Measurements from ENCODE around the gene ADISSP. TPM values are rescaled to one million over a fixed set of nuclear protein-coding genes. Genes with fewer than 3 reads are reported as not detected.

ADISSP gene
- total and polyA plus RNA-seq, 9 of the 15 experiments (the other 6 are each of a cell fraction or from before 2014, with no cell fraction given), result 1.4 to 70.6 (median 23.4) TPM

- DNase-seq (ENCODE audit: extremely low read depth in 1 of 4, low spot score in 3 of 4) (no peak), FAIRE-seq (no peak), ATAC-seq (no peak)
- WGBS (ENCODE audit: insufficient coverage, low coverage, missing lambda C conversion rate), result 2% methylated on average over 5 of the region's 5 CpGs
- Histone ChIP-seq H3K79me2 (ENCODE audit: control insufficient read depth, insufficient read depth, low read length) (no peaks in the 10 kb centered on the region), H4K20me1 (replicated peaks; ENCODE audit: control insufficient read depth, insufficient read depth, low read length) (no peaks in the 10 kb centered on the region), H3K4me2 (ENCODE audit: insufficient read depth, low read length) (no peak overlapping the region), H3K36me3 (ENCODE audit: control insufficient read depth, insufficient read depth, low read length) (no peaks in the 10 kb centered on the region), H3K9me3 (replicated peaks; ENCODE audit: control insufficient read depth, insufficient read depth, low read depth, low read length) (no peaks in the 10 kb centered on the region), H2AFZ (ENCODE audit: low read depth, low read length) (no peak overlapping the region), H3K9ac (ENCODE audit: insufficient read depth in 1 of 2, low read depth in 2 of 2, low read length in 2 of 2) (no peak overlapping the region), H3K27ac (ENCODE audit: extremely low read depth, low read depth, low read length) (no peak overlapping the region), H3K27me3 (ENCODE audit: control insufficient read depth in 2 of 2, insufficient read depth in 2 of 2, low read length in 2 of 2) (peaks cover 4 to 34% of the 10 kb centered on the region in 2 experiments; a peak in 3 of 5 replicates), H3K9me1 (ENCODE audit: control insufficient read depth, insufficient read depth, low read length) (no peaks in the 10 kb centered on the region), H3K4me3 (no peak overlapping the region), H3K4me1 (replicated peaks in 1 of 2; ENCODE audit: control insufficient read depth in 2 of 2, insufficient read depth in 2 of 2, low read length in 2 of 2) (peaks cover 8 to 13% of the 10 kb centered on the region in 2 experiments; a peak in 4 of 5 replicates)
- CTCF ChIA-PET (ENCODE audit: low intra/inter-chr PET ratio), result no interaction called here
- no TSS peak for BruUV-seq (replicated peaks)
- in situ Hi-C loops (cut with MboI), result no loop called here
- POLR2A ChIA-PET, result interaction anchor here (0.6 to 0.9 kb wide), 2 partner anchors 9 to 41 kb away, joined by 3 to 5 read pairs; no protein-coding TSS in a partner anchor
- TF ChIP-seq TFAP4 (CRISPR knock-in tag; IDR thresholded peaks at IDR 0.05; ENCODE audit: borderline replicate concordance) (no peak), ADNP (tag; IDR thresholded peaks at IDR 0.05) (no peak), RAD51 (IDR thresholded peaks at IDR 0.05; ENCODE audit: borderline replicate concordance, low read depth) (no peak), TSC22D4 (tag; IDR thresholded peaks at IDR 0.05) (no peak), HMGN3 (IDR thresholded peaks at IDR 0.05; ENCODE audit: borderline replicate concordance, extremely low read depth, insufficient read length, low read depth, low read length) (no peak), PHF20 (IDR thresholded peaks at IDR 0.05; ENCODE audit: partially characterized antibody) (no peak), HDAC1 (IDR thresholded peaks at IDR 0.05) (no peak), ZNF217 (CRISPR knock-in tag; IDR thresholded peaks at IDR 0.05) (no peak), E2F6 (IDR thresholded peaks at IDR 0.05; ENCODE audit: borderline replicate concordance in 1 of 2, extremely low read depth in 1 of 2, insufficient read depth in 1 of 2, insufficient read length in 1 of 2, low read depth in 1 of 2, low read length in 1 of 2, poor library complexity in 1 of 2, severe bottlenecking in 1 of 2) (no peak), ASH1L (IDR thresholded peaks at IDR 0.05; ENCODE audit: borderline replicate concordance, low read depth, partially characterized antibody) (no peak)
- intact Hi-C loops (cut with micrococcal nuclease), result no loop called here
Observed at GRCh38 chr20:3728354-3728753, 39.2 kb downstream of the ADISSP start.

All from K562 (cell line).